Esophagus squamous epithelium (tissue), 4 donors: ENCODE measurements around the gene JPT1.

Experiments used
- CTCF ChIP-seq, 6 experiments: fragments of 450-650 bp in 4 of 6; fragments of 200-600 bp in 2 of 6; sonication (generic) in 2 of 6; IDR thresholded peaks; one replicate each; pipeline ENCODE4 v1.5.1; 2016 to 2019; ENCODE audit warnings: antibody characterized with exemption in 6 of 6, mild to moderate bottlenecking in 4 of 6, moderate library complexity in 4 of 6
- POLR2A ChIP-seq, 4 donors: fragments of 450-650 bp; IDR thresholded peaks; one replicate each; pipeline ENCODE4 v1.6.1; 2017; ENCODE audit warnings: antibody characterized with exemption in 4 of 4, mild to moderate bottlenecking in 4 of 4, moderate library complexity in 3 of 4

- TF ChIP-seq CTCF (IDR thresholded peaks at IDR 0.05) (no peak), POLR2A (IDR thresholded peaks at IDR 0.05) (no peak)
Observed at GRCh38 chr17:75091855-75092327, 62.4 kb downstream of the JPT1 start.
